Neural cell (in vitro differentiated cells): ENCODE measurements around the gene EPHB3. TPM values are rescaled to one million over a fixed set of nuclear protein-coding genes. Genes with fewer than 3 reads are reported as not detected.

Experiments used
- H2AFZ ChIP-seq: fragments of 200-600, 300-800 bp; sonication (generic), shearing (Covaris generic); 2 replicates; pipeline ENCODE4 v1.6.0; 2014; ENCODE audit warnings: low read depth, mild to moderate bottlenecking, antibody characterized with exemption, low read length, moderate library complexity
- H3F3A ChIP-seq: fragments of 200-600 bp; shearing (Covaris generic); 2 replicates; pipeline ENCODE4 v1.6.1; 2016; ENCODE audit warnings: mild to moderate bottlenecking, moderate library complexity, mixed read lengths, antibody characterized with exemption, low read length; ENCODE audit not compliant: insufficient read depth, poor library complexity, severe bottlenecking
- H3K27ac ChIP-seq: fragments of 200-600, 300-800 bp; sonication (generic), shearing (Covaris generic); 2 replicates; pipeline ENCODE4 v1.5.1; 2014; ENCODE audit warnings: mild to moderate bottlenecking, low read length, moderate library complexity
- H3K27me3 ChIP-seq: fragments of 300-800, 200-600 bp; sonication (generic), shearing (Covaris generic); 2 replicates; pipeline ENCODE4 v1.6.0; 2014; ENCODE audit warnings: mild to moderate bottlenecking, low read depth, low read length, moderate library complexity; ENCODE audit not compliant: insufficient read depth
- H3K36me3 ChIP-seq: fragments of 300-800, 200-600 bp; sonication (generic), shearing (Covaris generic); 2 replicates; pipeline ENCODE4 v1.5.1; 2014; ENCODE audit warnings: mild to moderate bottlenecking, antibody characterized with exemption, low read length, moderate library complexity; ENCODE audit not compliant: insufficient read depth
- H3K4me2 ChIP-seq: fragments of 300-800, 200-600 bp; sonication (generic), shearing (Covaris generic); 2 replicates; pipeline ENCODE4 v1.6.0; 2014; ENCODE audit warnings: mild to moderate bottlenecking, low read length
- H3K4me3 ChIP-seq: fragments of 300-800, 200-600 bp; sonication (generic), shearing (Covaris generic); 2 replicates; pipeline ENCODE4 v1.5.1; 2014; ENCODE audit warnings: mild to moderate bottlenecking, low read length, moderate library complexity
- H3K79me2 ChIP-seq: fragments of 200-600 bp; shearing (Covaris generic); replicated peaks from 2 replicates; pipeline ENCODE4 v1.6.0; 2014; ENCODE audit warnings: mild to moderate bottlenecking, low read length, moderate library complexity; ENCODE audit not compliant: insufficient read depth
- H3K9ac ChIP-seq: fragments of 300-800, 200-600 bp; sonication (generic), shearing (Covaris generic); 2 replicates; pipeline ENCODE4 v1.6.1; 2016; ENCODE audit warnings: mild to moderate bottlenecking, low read length, mixed read lengths
- H3K9me2 ChIP-seq: fragments of 200-600 bp; shearing (Covaris generic); 2 replicates; pipeline ENCODE4 v1.6.1; 2016; ENCODE audit warnings: mild to moderate bottlenecking, low read length, mixed read lengths; ENCODE audit not compliant: insufficient read depth
- H3K9me3 ChIP-seq: fragments of 200-600, 300-800 bp; sonication (generic), shearing (Covaris generic); 2 replicates; pipeline ENCODE4 v1.6.1; 2016; ENCODE audit warnings: mild to moderate bottlenecking, mixed run types, low read length, moderate library complexity, mixed read lengths
- H4K20me1 ChIP-seq: fragments of 200-600 bp; shearing (Covaris generic); 2 replicates; pipeline ENCODE4 v1.6.1; 2016; ENCODE audit warnings: mild to moderate bottlenecking, mixed run types; ENCODE audit not compliant: insufficient read depth
- EP300 ChIP-seq: fragments of 450-650 bp; conservative IDR thresholded peaks from 2 replicates; pipeline ENCODE4 v1.6.1; 2014; ENCODE audit warnings: antibody characterized with exemption, mild to moderate bottlenecking, moderate library complexity; ENCODE audit not compliant: poor library complexity, severe bottlenecking
- EZH2 ChIP-seq: fragments of 200-600, 300-800 bp; shearing (Covaris generic), sonication (generic); IDR thresholded peaks from 2 replicates; pipeline ENCODE4 v1.6.1; 2014; ENCODE audit warnings: antibody characterized with exemption, low read length, borderline replicate concordance, mild to moderate bottlenecking; ENCODE audit not compliant: insufficient read depth, poor library complexity, severe bottlenecking
- MXI1 ChIP-seq: fragments of 450-650 bp; conservative IDR thresholded peaks from 2 replicates; pipeline ENCODE4 v1.6.1; 2014; ENCODE audit warnings: antibody characterized with exemption, mild to moderate bottlenecking; ENCODE audit not compliant: poor library complexity, severe bottlenecking
- POLR2AphosphoS5 ChIP-seq: IDR thresholded peaks from 2 replicates; pipeline ENCODE4 v1.6.1; 2012
- RAD21 ChIP-seq: fragments of 450-650 bp; conservative IDR thresholded peaks from 2 replicates; pipeline ENCODE4 v1.6.1; 2014; ENCODE audit warnings: antibody characterized with exemption, mild to moderate bottlenecking, moderate library complexity
- SMC3 ChIP-seq: fragments of 450-650 bp; conservative IDR thresholded peaks from 2 replicates; pipeline ENCODE4 v1.6.1; 2014; ENCODE audit warnings: antibody characterized with exemption, mild to moderate bottlenecking, moderate library complexity; ENCODE audit not compliant: poor library complexity
- TAF1 ChIP-seq: IDR thresholded peaks from 2 replicates; pipeline ENCODE4 v1.6.1; 2012; ENCODE audit warnings: low read depth
- polyA plus RNA-seq: library from polyadenylated mRNA; depleted of rRNA; stranded (reverse); fragments of >200 nt; gene quantifications from 2 replicates; pipeline ENCODE4 v1.2.3, GENCODE V29; 2014
- TF ChIP-seq, protein P1 (sequence below): IDR thresholded peaks from 2 replicates; pipeline ENCODE4 v1.6.1; 2012; ENCODE audit warnings: borderline replicate concordance
- TF ChIP-seq, protein P2 (sequence below): fragments of 450-650 bp; IDR thresholded peaks from 2 replicates; pipeline ENCODE4 v1.5.1; 2014; ENCODE audit warnings: antibody characterized with exemption, mild to moderate bottlenecking, moderate library complexity; ENCODE audit not compliant: poor library complexity, severe bottlenecking

The EPHB3 gene
- polyA plus RNA-seq, 1 donor from 2014 or later, result 4.3 TPM

- TF ChIP-seq TAF1, result no peak
- TF ChIP-seq, protein P1, sequence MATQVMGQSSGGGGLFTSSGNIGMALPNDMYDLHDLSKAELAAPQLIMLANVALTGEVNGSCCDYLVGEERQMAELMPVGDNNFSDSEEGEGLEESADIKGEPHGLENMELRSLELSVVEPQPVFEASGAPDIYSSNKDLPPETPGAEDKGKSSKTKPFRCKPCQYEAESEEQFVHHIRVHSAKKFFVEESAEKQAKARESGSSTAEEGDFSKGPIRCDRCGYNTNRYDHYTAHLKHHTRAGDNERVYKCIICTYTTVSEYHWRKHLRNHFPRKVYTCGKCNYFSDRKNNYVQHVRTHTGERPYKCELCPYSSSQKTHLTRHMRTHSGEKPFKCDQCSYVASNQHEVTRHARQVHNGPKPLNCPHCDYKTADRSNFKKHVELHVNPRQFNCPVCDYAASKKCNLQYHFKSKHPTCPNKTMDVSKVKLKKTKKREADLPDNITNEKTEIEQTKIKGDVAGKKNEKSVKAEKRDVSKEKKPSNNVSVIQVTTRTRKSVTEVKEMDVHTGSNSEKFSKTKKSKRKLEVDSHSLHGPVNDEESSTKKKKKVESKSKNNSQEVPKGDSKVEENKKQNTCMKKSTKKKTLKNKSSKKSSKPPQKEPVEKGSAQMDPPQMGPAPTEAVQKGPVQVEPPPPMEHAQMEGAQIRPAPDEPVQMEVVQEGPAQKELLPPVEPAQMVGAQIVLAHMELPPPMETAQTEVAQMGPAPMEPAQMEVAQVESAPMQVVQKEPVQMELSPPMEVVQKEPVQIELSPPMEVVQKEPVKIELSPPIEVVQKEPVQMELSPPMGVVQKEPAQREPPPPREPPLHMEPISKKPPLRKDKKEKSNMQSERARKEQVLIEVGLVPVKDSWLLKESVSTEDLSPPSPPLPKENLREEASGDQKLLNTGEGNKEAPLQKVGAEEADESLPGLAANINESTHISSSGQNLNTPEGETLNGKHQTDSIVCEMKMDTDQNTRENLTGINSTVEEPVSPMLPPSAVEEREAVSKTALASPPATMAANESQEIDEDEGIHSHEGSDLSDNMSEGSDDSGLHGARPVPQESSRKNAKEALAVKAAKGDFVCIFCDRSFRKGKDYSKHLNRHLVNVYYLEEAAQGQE, result no peak
- TF ChIP-seq SMC3, result no peak
- no peak for TF ChIP-seq POLR2AphosphoS5
- TF ChIP-seq, protein P2, sequence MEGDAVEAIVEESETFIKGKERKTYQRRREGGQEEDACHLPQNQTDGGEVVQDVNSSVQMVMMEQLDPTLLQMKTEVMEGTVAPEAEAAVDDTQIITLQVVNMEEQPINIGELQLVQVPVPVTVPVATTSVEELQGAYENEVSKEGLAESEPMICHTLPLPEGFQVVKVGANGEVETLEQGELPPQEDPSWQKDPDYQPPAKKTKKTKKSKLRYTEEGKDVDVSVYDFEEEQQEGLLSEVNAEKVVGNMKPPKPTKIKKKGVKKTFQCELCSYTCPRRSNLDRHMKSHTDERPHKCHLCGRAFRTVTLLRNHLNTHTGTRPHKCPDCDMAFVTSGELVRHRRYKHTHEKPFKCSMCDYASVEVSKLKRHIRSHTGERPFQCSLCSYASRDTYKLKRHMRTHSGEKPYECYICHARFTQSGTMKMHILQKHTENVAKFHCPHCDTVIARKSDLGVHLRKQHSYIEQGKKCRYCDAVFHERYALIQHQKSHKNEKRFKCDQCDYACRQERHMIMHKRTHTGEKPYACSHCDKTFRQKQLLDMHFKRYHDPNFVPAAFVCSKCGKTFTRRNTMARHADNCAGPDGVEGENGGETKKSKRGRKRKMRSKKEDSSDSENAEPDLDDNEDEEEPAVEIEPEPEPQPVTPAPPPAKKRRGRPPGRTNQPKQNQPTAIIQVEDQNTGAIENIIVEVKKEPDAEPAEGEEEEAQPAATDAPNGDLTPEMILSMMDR, result no peak
- no peak for TF ChIP-seq EZH2
- no peak for TF ChIP-seq EP300
- TF ChIP-seq RAD21, result no peak
- H2AFZ ChIP-seq, result no peak overlapping the region
- no peaks in the 10 kb centered on the region for H3K79me2 ChIP-seq
- no peak overlapping the region for H3K4me2 ChIP-seq
- no peaks in the 10 kb centered on the region for H3K36me3 ChIP-seq
- H4K20me1 ChIP-seq, result no peaks in the 10 kb centered on the region
- H3K9me2 ChIP-seq, result no peaks in the 10 kb centered on the region
- H3K9ac ChIP-seq, result no peak overlapping the region
- no peaks in the 10 kb centered on the region for H3F3A ChIP-seq
- no peaks in the 10 kb centered on the region for H3K27me3 ChIP-seq
- no peaks in the 10 kb centered on the region for H3K9me3 ChIP-seq
- no peak overlapping the region for H3K27ac ChIP-seq
- H3K4me3 ChIP-seq, result no peak overlapping the region
These were observed 7.1 kb upstream of the EPHB3 start for GRCh38 chr3:184554461-184554860.

DNA sequence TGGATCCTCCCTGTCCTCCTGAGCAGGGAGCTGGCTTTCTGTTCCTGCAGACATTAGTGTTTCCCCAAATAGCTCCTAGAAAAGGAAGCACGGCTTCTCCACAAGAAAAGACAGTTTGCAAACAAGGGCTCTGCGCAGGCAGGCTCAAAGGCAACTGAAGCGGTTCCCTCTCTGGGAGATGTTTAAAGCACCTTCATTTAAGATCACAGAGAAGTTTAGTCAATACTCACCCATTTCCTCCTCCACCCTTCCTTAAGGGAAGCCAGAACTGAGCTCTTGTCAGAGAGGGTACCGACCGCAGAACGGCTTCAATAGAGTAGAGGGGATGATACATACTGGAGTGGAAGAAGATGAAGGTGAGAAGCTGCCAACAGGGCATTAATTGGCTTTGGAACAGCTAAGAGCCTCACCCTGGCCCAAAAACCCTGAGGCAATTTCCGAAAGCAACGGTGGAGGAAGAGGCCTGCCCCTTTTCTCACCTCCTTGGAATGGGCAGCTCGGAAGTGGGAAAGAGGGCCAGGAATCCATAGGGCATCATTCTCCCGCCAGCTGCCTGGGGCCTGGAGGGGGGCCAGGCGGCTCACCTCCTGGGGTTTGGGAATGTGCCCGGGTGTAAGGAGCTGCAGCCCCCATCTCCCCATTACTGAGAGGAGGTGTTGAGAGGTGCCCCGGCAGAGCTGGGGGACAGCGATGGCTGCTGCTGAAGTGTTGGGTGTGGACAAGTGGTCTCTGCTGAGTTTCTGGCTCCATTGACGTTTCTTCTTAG lies 4.8 kb upstream of the EPHB3 start:
- Histone ChIP-seq H4K20me1 (no peaks in the 10 kb centered on the region), H3F3A (no peaks in the 10 kb centered on the region), H3K27me3 (peaks cover 2% of the 10 kb centered on the region), H2AFZ (no peak overlapping the region), H3K9ac (no peak overlapping the region), H3K9me3 (no peaks in the 10 kb centered on the region), H3K4me2 (no peak overlapping the region), H3K9me2 (no peaks in the 10 kb centered on the region), H3K4me3 (no peak overlapping the region), H3K27ac (no peak overlapping the region), H3K79me2 (no peaks in the 10 kb centered on the region), H3K36me3 (no peaks in the 10 kb centered on the region)
- TF ChIP-seq, protein P1, result no peak
- no peak for TF ChIP-seq EZH2
- TF ChIP-seq MXI1, result no peak
- no peak for TF ChIP-seq POLR2AphosphoS5
- TF ChIP-seq RAD21, result no peak
- no peak for TF ChIP-seq SMC3
- TF ChIP-seq, protein P2, result no peak
